GM19452 (cell line): ENCODE data around the gene DIABLO.

Experiments
- ATAC-seq: cut with Tn5 transposase; IDR thresholded peaks from one replicate; pipeline ENCODE4 v1.9.1; 2021; ENCODE audit not compliant: unreplicated experiment

DIABLO gene

DNA sequence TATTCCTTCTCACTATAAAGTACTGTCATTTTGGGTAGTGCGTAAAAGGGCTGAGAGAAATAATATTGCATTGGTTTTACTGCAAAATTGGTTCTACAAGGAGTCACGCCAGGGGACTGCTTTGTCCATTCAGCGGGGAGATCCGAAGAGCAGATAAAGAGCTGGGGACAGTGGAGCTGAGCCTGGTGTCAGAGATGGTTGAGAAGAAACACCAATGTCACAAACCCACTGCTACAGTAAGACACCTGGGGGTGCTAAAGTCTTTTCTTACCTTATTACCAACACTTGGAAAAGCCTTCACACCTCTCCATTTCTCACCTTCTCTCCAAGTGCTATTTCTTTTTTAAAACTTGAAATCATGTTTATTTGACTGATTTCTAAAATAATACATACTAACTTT, 66.0 kb downstream of the DIABLO start:
- no peak for ATAC-seq

DNA sequence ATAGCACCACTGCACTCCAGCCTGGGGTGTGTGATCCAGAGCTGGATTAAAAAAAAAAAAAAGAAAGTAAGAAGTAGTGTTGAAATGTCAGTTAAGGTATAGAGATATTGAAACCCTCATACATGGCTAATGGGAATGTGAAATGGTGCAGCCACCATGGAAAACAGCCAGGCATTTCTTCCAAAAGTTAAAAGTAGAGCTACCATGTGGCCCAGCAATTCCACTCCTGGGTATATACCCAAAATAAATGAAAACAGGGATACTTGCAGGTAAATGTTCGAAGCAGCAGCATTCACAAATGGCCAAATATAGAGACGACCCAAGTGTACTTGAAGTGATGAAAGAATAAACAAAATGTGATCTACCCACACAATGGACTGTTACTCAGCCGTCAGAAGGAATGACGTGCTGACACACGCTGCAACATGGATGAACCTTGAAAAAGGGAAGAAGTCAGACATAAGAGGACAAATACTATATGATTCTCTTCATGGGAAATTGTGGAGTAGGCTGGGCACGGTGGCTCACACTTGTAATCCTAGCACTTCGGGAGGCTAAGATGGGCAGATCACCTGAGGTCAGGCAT, 67.1 kb downstream of the DIABLO start:
- ATAC-seq = no peak
